ENCODE data around the gene CD101.

CD101 gene

DNA sequence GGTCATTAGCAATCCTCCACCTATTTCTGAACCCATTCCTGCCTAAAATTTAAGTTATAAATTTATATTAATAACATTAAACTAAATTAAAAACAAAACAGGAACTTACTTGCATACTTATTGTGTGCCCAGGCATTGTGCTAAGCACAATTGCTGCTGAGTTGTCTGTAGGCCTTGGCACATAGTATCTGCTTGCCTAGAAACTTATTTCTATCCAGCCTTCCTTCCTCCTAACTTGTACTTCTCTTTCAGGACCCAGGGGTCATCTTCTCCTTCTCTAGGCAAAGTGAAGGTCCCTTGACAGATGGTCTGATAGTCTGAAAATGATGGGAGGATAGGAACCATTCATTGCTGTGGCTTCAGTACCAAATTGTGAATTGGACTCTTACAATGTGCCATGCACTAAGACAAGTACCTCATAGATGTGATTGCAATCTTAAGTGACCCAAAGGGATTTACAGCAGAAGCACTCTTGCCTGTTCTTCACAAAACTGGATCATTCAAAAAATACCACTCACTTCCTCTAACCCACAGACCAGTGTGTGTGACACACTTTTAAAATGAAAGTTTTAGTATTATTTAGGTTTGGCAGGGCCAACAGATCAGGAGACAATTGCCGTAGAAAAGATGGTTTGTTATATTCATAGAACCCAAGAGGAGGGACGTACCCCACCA is 10.3 kb upstream of the CD101 start:
- H3K4me3 ChIP-seq (ENCODE audit: low read length), result no peak overlapping the region
- TF ChIP-seq ZNF274 (IDR thresholded peaks at IDR 0.05; ENCODE audit: low read depth, low read length), result no peak

DNA sequence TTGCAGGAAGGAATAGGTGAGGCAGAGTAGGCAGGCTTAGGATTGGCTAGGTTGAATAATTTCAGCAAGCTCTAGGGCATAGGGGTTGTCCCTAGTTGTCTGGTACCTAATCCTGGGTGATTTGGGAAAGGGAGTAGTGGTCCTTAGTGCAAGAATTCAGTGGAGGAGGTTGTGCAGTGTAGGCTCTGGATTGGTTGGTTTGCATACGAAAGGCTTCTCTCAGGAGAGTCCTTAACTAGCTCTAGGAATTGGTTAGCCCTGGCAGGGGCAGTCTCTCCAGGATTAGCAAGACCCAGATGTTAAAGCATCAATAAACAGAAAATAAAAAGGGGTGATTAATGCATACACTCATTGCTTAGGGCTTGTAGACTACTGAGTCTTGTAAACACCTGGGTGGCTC is 9.6 kb upstream of the CD101 start:
- no peak overlapping the region for H3K4me3 ChIP-seq (ENCODE audit: low read length)
- no peak for TF ChIP-seq ZNF274 (IDR thresholded peaks at IDR 0.05; ENCODE audit: low read depth, low read length)

DNA sequence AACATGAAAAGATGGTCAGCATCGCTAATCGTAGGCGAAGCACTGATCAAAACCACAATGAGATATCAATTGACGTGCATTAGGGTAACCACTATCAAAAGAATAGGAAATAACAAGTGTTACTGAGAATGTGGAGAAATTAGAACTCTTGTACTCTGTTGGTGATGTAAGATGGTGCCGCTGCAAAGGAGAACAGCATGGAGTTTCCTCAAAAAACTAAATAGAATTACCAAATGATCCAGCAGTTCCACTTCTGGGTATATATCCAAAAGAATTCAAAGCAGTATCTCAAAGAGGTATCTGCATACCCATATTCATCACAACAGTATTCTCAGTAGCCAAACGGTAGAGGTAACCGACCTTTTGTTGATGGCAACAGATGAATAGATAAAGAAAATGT is 8.3 kb upstream of the CD101 start:
- TF ChIP-seq ZNF274 (IDR thresholded peaks at IDR 0.05; ENCODE audit: low read depth, low read length), result no peak
- H3K4me3 ChIP-seq (ENCODE audit: low read length), result no peak overlapping the region

- no peak for TF ChIP-seq ZNF274 (IDR thresholded peaks at IDR 0.05; ENCODE audit: low read depth, low read length)
- no peak overlapping the region for H3K4me3 ChIP-seq (ENCODE audit: low read length)
Observed at GRCh38 chr1:116994411-116994810, 7.1 kb upstream of the CD101 start.

- TF ChIP-seq ZNF274 (IDR thresholded peaks at IDR 0.05; ENCODE audit: low read depth, low read length), result no peak
- H3K4me3 ChIP-seq (ENCODE audit: low read length), result no peak overlapping the region
Observed at GRCh38 chr1:116997066-116997465, 4.5 kb upstream of the CD101 start.

DNA sequence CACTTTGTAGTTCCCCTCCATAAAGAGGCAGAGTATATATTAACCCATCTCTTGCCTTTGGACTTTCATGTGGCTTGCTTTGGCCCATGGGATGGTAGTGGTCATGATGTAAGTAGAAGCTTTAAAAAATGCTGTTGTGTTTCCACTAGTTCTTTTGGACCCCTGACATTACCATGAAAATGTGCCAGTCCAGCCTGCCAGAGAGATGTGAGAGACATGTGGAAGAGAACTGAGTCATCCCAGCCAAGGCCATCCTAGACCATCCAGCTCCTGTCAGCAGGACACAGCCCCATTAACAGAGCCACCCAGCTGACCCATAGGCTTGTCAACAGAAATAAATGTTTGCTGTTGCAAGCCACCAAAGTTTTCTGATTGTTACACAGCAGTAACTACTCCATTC is 3.9 kb upstream of the CD101 start:
- H3K4me3 ChIP-seq (ENCODE audit: low read length), result no peak overlapping the region
- no peak for TF ChIP-seq ZNF274 (IDR thresholded peaks at IDR 0.05; ENCODE audit: low read depth, low read length)

GRCh38 chr1:116999596-116999995 is 2.0 kb upstream of the CD101 start:
- no peak for TF ChIP-seq ZNF274 (IDR thresholded peaks at IDR 0.05; ENCODE audit: low read depth, low read length)
- H3K4me3 ChIP-seq (ENCODE audit: low read length), result no peak overlapping the region

DNA sequence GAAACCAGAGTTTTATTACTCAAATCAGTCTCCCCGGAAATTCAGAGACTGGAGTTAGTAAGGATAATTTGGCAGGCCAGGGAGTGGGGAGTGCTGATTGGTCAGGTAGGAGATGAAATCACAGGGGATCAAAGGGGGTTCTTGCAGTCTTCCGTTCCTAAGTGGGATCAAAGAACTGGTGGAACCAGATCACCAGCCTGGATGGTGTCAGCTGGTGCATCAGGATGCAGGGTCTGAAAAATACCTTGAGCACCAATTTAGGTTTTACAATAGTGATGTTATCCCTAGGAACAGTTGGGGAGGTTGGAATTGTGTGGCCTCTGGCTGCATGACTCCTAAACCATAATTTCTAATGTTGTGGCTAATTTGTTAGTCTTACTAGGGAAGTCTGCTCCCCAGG is 1.4 kb upstream of the CD101 start:
- TF ChIP-seq ZNF274 (IDR thresholded peaks at IDR 0.05; ENCODE audit: low read depth, low read length), result no peak
- no peak overlapping the region for H3K4me3 ChIP-seq (ENCODE audit: low read length)

- H3K4me3 ChIP-seq (ENCODE audit: low read length), result no peak overlapping the region; the same call in 1 of the 2 replicates
- TF ChIP-seq ZNF274 (IDR thresholded peaks at IDR 0.05; ENCODE audit: low read depth, low read length), result no peak
Observed at GRCh38 chr1:117003223-117003875, 1.8 kb downstream of the CD101 start.

GRCh38 chr1:117007719-117008013 is 6.1 kb downstream of the CD101 start:
- no peak overlapping the region for H3K4me3 ChIP-seq (ENCODE audit: low read length)
- no peak for TF ChIP-seq ZNF274 (IDR thresholded peaks at IDR 0.05; ENCODE audit: low read depth, low read length)

DNA sequence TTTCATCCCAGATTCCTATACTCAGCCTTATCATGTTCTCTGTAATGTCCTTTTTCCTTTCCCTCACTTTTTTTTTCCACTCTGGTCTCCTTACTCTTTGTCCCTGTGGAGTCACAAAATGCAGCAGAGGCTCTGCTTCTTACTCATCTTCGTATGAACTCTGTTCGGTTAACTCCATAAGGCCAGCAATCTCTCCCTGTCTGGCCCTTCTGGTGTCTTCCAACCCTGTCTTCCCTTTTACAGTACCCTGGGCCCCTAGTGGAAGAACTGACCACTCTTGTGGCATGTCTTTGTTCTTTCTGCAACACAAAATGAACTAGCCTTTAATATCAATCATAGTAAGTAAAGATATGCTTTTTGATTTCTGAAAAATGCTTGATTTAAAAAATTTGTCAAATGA is 7.1 kb downstream of the CD101 start:
- no peak overlapping the region for H3K4me3 ChIP-seq (ENCODE audit: low read length)
- no peak for TF ChIP-seq ZNF274 (IDR thresholded peaks at IDR 0.05; ENCODE audit: low read depth, low read length)

- H3K4me3 ChIP-seq (ENCODE audit: low read length), result no peak overlapping the region
- no peak for TF ChIP-seq ZNF274 (IDR thresholded peaks at IDR 0.05; ENCODE audit: low read depth, low read length)
Observed at GRCh38 chr1:117009132-117009531, 7.6 kb downstream of the CD101 start.

DNA sequence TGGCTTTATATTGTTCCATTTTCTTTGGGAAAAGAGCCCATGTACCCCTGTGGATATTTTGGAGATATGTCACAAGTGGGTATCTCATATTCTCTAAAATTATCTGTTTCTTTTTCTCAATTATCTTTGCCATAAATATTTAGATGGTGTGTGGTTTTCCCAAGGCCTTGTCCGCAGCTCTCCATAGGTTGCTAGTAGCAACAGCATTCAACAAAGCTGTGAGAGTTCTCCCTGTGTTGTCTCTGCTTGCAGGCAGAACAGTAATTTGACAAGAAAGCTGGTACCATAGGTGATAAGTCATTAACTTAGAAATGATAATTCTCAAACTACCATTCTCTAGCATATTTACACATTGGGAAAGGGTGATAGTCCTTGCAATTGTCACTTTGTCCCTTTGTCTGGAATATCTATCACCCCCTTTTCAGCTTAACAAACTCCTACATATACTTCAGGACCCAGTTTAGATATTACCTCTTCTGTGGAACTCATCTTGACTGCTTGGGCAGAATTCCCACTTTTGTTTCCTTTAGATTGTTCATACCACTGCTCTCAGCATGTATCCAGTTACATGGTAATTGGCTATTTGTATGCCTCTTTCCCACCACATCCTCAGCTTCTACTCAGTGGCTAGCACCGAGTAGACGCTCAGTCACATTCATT is 8.9 kb downstream of the CD101 start:
- TF ChIP-seq ZNF274 (IDR thresholded peaks at IDR 0.05; ENCODE audit: low read depth, low read length), result no peak

DNA sequence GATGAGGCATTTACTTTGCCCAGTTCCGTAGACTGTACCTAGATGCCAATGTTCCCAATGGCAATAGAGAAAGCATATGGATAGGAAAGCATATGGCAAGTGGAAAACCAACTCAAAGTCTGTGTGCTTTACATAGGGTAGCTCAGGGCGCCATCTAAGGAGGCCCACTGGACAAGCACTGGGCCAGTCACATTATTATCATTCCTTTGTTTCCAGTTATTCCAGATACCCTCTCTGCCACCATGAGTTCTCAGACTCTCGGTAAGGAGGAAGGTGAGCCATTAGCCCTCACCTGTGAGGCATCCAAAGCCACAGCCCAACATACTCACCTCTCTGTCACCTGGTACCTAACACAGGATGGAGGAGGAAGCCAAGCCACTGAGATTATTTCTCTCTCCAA is 9.8 kb downstream of the CD101 start:
- TF ChIP-seq ZNF274 (IDR thresholded peaks at IDR 0.05; ENCODE audit: low read depth, low read length), result no peak
- H3K4me3 ChIP-seq (ENCODE audit: low read length), result no peak overlapping the region

More for the DNA sequence above, 8.9 kb downstream of the CD101 start:
- no peak overlapping the region for H3K4me3 ChIP-seq (ENCODE audit: low read length)

GRCh38 chr1:117013309-117013858 is 11.8 kb downstream of the CD101 start:
- TF ChIP-seq ZNF274 (IDR thresholded peaks at IDR 0.05; ENCODE audit: low read depth, low read length), result no peak

More at GRCh38 chr1:117013309-117013858, 11.8 kb downstream of the CD101 start:
- H3K4me3 ChIP-seq (ENCODE audit: low read length), result no peak overlapping the region

Data from GM08714 (cell line).